Breast epithelium (tissue), 3 donors: Measurements from ENCODE around the gene IFT27.

ENCODE experiments used
- POLR2AphosphoS5 ChIP-seq, 3 donors: sonication (generic); formaldehyde crosslinking; IDR thresholded peaks; one replicate each; pipeline ENCODE4 v1.6.1; 2017; ENCODE audit warnings: antibody characterized with exemption in 3 of 3
- TF ChIP-seq, protein P1 (sequence below), 3 donors: fragments of 450-650 bp; IDR thresholded peaks; one replicate each; pipeline ENCODE4 v1.5.1; 2016 to 2017; ENCODE audit warnings: antibody characterized with exemption in 3 of 3, mild to moderate bottlenecking in 3 of 3, moderate library complexity in 3 of 3

DNA sequence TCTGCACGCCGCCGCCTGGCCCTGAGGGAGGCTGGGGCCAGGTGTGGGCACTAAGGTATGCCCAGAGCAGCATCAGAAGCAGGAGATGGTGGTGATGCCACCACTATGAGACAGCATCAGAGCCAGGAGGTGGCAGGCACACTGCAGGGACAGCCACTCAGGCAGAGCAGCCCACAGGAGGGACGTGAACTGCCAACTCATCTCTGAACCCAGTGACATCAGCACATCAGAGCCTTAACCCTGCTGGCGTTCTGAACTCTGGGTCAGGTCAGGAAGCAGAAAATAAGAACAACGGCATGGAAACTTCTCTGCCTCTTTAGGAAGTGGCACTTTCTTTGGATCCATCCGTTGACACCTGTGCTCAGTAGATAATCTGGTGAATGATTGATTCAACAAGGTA is 14.7 kb upstream of the IFT27 start:
- TF ChIP-seq, protein P1, sequence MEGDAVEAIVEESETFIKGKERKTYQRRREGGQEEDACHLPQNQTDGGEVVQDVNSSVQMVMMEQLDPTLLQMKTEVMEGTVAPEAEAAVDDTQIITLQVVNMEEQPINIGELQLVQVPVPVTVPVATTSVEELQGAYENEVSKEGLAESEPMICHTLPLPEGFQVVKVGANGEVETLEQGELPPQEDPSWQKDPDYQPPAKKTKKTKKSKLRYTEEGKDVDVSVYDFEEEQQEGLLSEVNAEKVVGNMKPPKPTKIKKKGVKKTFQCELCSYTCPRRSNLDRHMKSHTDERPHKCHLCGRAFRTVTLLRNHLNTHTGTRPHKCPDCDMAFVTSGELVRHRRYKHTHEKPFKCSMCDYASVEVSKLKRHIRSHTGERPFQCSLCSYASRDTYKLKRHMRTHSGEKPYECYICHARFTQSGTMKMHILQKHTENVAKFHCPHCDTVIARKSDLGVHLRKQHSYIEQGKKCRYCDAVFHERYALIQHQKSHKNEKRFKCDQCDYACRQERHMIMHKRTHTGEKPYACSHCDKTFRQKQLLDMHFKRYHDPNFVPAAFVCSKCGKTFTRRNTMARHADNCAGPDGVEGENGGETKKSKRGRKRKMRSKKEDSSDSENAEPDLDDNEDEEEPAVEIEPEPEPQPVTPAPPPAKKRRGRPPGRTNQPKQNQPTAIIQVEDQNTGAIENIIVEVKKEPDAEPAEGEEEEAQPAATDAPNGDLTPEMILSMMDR (IDR thresholded peaks at IDR 0.05) = no peak
- TF ChIP-seq POLR2AphosphoS5 (IDR thresholded peaks at IDR 0.05) = no peak
